Thyroid gland (tissue), 4 donors: ENCODE results near the gene CDC14C.

Source experiments
- POLR2A ChIP-seq, 2 donors: fragments of 450-650 bp; IDR thresholded peaks; one replicate each; pipeline ENCODE4 v1.6.1; 2017; ENCODE audit warnings: antibody characterized with exemption in 2 of 2, mild to moderate bottlenecking in 2 of 2, moderate library complexity in 1 of 2
- TF ChIP-seq, protein P1 (sequence below), 6 experiments: fragments of 200-600 bp in 3 of 6; fragments of 450-650 bp in 3 of 6; sonication (generic) in 3 of 6; IDR thresholded peaks; one replicate each; pipeline ENCODE4 v1.5.1; 2016 to 2019; ENCODE audit warnings: antibody characterized with exemption in 6 of 6, mild to moderate bottlenecking in 2 of 6, inconsistent platforms in 1 of 6, moderate library complexity in 1 of 6

DNA sequence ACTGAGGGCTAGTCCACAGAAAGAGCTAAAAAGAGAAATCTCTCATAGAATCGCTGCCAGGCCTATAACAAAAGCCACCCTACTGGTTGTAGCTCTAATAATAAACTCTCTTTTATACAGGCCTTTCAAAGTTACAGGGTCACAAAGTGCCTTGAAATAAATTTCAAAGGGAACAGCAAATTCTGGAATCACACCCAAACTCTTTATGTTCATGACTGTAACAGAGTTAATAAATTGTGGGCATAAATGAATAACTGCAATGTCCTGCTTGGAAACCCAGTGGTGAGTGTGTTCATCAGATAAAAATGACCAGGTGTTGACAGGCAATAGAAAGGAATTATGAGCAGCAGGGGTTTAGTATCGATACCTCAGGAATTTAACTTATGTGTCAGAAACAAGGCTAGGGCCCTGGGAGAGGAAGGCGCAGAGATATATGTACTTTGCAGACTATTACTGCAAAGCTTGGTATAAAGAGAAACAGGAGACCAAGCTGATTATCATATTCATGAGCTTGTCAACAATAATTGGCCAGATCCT is 9.3 kb downstream of the CDC14C start:
- TF ChIP-seq, protein P1, sequence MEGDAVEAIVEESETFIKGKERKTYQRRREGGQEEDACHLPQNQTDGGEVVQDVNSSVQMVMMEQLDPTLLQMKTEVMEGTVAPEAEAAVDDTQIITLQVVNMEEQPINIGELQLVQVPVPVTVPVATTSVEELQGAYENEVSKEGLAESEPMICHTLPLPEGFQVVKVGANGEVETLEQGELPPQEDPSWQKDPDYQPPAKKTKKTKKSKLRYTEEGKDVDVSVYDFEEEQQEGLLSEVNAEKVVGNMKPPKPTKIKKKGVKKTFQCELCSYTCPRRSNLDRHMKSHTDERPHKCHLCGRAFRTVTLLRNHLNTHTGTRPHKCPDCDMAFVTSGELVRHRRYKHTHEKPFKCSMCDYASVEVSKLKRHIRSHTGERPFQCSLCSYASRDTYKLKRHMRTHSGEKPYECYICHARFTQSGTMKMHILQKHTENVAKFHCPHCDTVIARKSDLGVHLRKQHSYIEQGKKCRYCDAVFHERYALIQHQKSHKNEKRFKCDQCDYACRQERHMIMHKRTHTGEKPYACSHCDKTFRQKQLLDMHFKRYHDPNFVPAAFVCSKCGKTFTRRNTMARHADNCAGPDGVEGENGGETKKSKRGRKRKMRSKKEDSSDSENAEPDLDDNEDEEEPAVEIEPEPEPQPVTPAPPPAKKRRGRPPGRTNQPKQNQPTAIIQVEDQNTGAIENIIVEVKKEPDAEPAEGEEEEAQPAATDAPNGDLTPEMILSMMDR (IDR thresholded peaks at IDR 0.05), result no peak
- no peak for TF ChIP-seq POLR2A (IDR thresholded peaks at IDR 0.05)
